ENCODE measurements around the gene ST3GAL4. TPM values are rescaled to one million over a fixed set of nuclear protein-coding genes. Genes with fewer than 3 reads are reported as not detected.
A peak's percentile ranks its signal among the peaks of the same experiment; 100 is the strongest.

ST3GAL4 gene
- total and polyA plus RNA-seq, 9 of the 15 experiments (the other 6 are each of a cell fraction or from before 2014, with no cell fraction given) = 0.27 to 22.9 (median 10.5) TPM

- no peak for TF ChIP-seq SIN3B (IDR thresholded peaks at IDR 0.05; ENCODE audit: low read depth)
- no peak for TF ChIP-seq CLOCK (CRISPR knock-in tag; IDR thresholded peaks at IDR 0.05; ENCODE audit: borderline replicate concordance)
- TF ChIP-seq ZNF274 (IDR thresholded peaks at IDR 0.05; ENCODE audit: borderline replicate concordance, low read depth, low read length) = no peak
- no peak for TF ChIP-seq BRCA1 (IDR thresholded peaks at IDR 0.05)
- no peak for TF ChIP-seq BRCA1 (CRISPR knock-in tag; IDR thresholded peaks at IDR 0.05)
- no peak for TF ChIP-seq KAT7 (CRISPR knock-in tag; IDR thresholded peaks at IDR 0.05; ENCODE audit: borderline replicate concordance)
- no peak for TF ChIP-seq ZNF695 (CRISPR knock-in tag; IDR thresholded peaks at IDR 0.05)
- no peak for TF ChIP-seq ETV5 (CRISPR knock-in tag; IDR thresholded peaks at IDR 0.05; ENCODE audit: low read depth)
- TF ChIP-seq ZNF609 (CRISPR knock-in tag; IDR thresholded peaks at IDR 0.05; ENCODE audit: borderline replicate concordance) = no peak
- 0 out of 2 replicates have a peak, but pooled peaks have one; percentile 35 for TF ChIP-seq LCOR (CRISPR knock-in tag; IDR thresholded peaks at IDR 0.05)
- no peak for TF ChIP-seq MLX (CRISPR knock-in tag; conservative IDR thresholded peaks at IDR 0.05)
- no peak for TF ChIP-seq SREBF2 (CRISPR knock-in tag; IDR thresholded peaks at IDR 0.05)
- no peak for TF ChIP-seq C11orf30 (IDR thresholded peaks at IDR 0.05; ENCODE audit: low read depth)
- no peak for TF ChIP-seq ATF2 (CRISPR knock-in tag; IDR thresholded peaks at IDR 0.05)
- no peak for TF ChIP-seq PHTF2 (CRISPR knock-in tag; IDR thresholded peaks at IDR 0.05)
- no peak for TF ChIP-seq ARNT (IDR thresholded peaks at IDR 0.05)
- no peak for TF ChIP-seq ZNF707 (CRISPR knock-in tag; conservative IDR thresholded peaks at IDR 0.05)
- no peak for TF ChIP-seq NR2F6 (CRISPR knock-in tag; IDR thresholded peaks at IDR 0.05)
These were observed 13.7 kb upstream of the ST3GAL4 start (continued) for GRCh38 chr11:126341760-126342161.

Measured in K562 (cell line).